Nephron (organoid): Measurements from ENCODE around the gene MPDU1.

Experiments
- H3K27ac Mint-ChIP-seq, 3 experiments: 2 replicates each; pipeline ENCODE4 v1.8.0; 2020; ENCODE audit warnings: mixed read lengths in 3 of 3, mild to moderate bottlenecking in 2 of 3, moderate library complexity in 1 of 3
- H3K27me3 Mint-ChIP-seq: 2 replicates; pipeline ENCODE4 v1.8.0; 2021; ENCODE audit warnings: low read depth, mild to moderate bottlenecking, moderate library complexity, mixed read lengths
- H3K36me3 Mint-ChIP-seq: 2 replicates; pipeline ENCODE4 v1.8.0; 2020; ENCODE audit warnings: low read depth, mixed read lengths
- H3K4me1 Mint-ChIP-seq: 2 replicates; pipeline ENCODE4 v1.8.0; 2020; ENCODE audit warnings: mixed read lengths
- H3K4me3 Mint-ChIP-seq, 3 experiments: 2 replicates each; pipeline ENCODE4 v1.8.0; 2020; ENCODE audit warnings: mild to moderate bottlenecking in 3 of 3, mixed read lengths in 3 of 3, moderate library complexity in 2 of 3
- H3K9me3 Mint-ChIP-seq: 2 replicates; pipeline ENCODE4 v1.8.0; 2020; ENCODE audit warnings: mixed read lengths
- TF ChIP-seq, protein P1 (sequence below), 3 experiments: fragments of 200-600 bp; sonication (generic); IDR thresholded peaks; one replicate each; pipeline ENCODE4 v1.5.0; 2021; ENCODE audit warnings: antibody characterized with exemption in 3 of 3; ENCODE audit not compliant: unreplicated experiment in 3 of 3

Gene MPDU1

DNA sequence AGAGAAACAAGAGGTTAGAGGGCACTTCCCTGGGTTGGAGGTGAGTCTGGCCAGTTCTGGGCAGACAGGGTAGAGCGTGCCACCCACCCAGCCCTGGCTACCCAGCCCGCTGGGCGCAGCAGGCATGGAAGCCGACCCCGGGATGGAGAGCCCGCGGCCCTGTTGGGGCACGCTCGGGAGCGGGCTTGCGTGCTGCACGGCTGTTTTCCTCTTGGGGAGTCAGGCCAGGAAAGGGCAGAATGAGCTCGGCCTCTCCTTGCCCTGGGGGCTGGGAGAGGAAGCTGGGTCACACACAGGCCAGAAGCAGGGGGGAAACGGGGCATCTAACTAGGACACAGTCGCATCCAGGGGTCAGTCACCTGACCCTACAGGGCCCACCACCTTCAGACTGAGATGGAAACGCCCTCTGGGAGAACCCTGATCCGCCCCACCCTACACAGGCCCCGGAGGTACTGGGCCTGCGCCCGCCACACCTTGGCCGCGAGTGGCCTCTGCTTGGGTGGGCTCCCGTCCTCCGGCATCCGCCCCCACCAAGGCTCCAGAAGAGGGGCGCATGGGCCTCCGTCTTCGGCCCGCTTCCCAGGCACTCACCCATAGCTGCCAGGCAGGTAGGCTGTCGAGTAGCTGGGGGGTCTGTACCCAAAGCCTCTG is 5.0 kb downstream of the MPDU1 start:
- Mint-ChIP-seq H3K9me3 (no peaks in the 10 kb centered on the region), H3K36me3 (peaks cover 51% of the 10 kb centered on the region), H3K4me1 (peaks cover 34% of the 10 kb centered on the region), H3K27ac (no peak overlapping the region), H3K27me3 (no peaks in the 10 kb centered on the region), H3K4me3 (no peak overlapping the region)
- TF ChIP-seq, protein P1, sequence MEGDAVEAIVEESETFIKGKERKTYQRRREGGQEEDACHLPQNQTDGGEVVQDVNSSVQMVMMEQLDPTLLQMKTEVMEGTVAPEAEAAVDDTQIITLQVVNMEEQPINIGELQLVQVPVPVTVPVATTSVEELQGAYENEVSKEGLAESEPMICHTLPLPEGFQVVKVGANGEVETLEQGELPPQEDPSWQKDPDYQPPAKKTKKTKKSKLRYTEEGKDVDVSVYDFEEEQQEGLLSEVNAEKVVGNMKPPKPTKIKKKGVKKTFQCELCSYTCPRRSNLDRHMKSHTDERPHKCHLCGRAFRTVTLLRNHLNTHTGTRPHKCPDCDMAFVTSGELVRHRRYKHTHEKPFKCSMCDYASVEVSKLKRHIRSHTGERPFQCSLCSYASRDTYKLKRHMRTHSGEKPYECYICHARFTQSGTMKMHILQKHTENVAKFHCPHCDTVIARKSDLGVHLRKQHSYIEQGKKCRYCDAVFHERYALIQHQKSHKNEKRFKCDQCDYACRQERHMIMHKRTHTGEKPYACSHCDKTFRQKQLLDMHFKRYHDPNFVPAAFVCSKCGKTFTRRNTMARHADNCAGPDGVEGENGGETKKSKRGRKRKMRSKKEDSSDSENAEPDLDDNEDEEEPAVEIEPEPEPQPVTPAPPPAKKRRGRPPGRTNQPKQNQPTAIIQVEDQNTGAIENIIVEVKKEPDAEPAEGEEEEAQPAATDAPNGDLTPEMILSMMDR (IDR thresholded peaks at IDR 0.05; ENCODE audit: unreplicated experiment in 3 of 3): no peak

DNA sequence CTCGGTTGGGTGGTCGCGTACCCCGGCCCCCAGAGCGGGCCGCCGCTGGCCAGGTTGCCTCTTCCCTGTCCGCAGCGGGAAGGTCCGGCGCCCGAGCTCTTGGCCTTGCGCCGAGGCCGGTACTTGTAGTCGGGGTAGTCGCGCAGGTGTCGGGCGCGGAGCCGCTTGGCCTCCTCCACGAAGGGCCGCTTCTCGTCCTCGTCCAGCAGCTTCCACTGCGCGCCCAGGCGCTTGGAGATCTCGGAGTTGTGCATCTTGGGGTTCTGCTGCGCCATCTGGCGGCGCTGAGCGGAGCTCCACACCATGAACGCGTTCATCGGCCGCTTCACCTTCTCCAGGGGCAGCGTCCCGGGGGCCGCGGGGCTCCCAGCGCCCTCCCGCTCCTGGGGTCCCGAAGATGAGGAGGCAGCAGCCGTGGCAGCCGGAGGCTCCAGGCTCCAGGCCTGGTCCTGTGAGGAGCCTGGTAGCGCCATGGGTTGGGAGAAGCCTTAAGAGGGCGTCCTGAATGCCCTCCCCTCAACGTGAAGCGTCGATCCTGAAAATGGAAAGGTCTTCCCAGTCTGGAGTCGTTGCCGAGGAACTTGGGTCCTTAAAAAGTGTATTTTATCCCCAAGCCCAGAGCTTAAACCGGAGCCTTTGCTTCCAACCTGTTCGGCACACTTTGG is 5.7 kb downstream of the MPDU1 start:
- Mint-ChIP-seq H3K27me3 (no peaks in the 10 kb centered on the region), H3K9me3 (no peaks in the 10 kb centered on the region), H3K36me3 (peaks cover 57% of the 10 kb centered on the region), H3K4me1 (peaks cover 28% of the 10 kb centered on the region), H3K4me3 (peak overlapping the region in 2 of 3 experiments; percentile 60 to 66), H3K27ac (no peak overlapping the region)
- TF ChIP-seq, protein P1 (IDR thresholded peaks at IDR 0.05; ENCODE audit: unreplicated experiment in 3 of 3): peak; percentile 77 to 82 (median 78)

DNA sequence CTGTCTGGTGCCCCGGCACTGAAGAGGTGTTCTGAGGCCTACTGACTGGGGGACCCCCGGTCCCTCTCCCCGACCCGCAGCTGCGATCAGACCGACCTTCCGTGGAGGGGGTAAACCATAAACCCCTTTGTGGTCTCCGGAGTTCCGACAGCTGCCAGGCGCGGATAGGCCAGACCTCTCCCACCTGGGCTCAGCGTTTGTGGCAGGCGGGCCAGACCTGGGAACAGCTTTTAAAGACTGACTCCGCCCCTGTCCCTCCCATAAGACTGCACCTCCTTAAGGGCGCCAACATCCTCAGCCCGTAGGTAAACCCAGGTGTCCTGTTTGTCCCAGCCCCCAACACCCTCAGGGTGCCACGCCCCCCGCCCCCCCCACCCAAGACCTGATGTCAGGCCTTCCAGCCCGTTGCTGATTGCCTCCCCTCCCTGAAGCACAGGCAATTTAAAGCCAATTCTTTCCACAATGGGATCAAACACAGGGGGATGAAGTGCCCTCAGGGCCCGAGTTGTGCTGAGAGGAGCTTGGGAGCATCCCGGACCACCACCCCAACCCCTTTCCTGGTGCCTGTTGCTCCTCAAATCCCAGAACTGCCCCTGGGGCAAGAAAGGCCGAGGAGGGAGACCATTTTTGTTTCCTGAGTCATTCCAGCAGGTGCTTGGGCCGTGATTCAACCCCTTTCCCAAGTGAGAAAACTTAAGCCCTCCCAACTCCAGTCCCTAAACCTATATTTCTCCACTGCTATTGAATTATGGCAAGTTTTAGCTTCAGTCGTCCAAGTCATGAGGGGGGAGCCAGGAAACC is 6.4 kb downstream of the MPDU1 start, which contains the start of gene SOX15:
Gene SOX15 (minus strand): TSS at position 204 of the 801 bp plus-strand sequence. CDS start 418 bp downstream, outside the sequence.
- no peaks in the 10 kb centered on the region for H3K9me3 Mint-ChIP-seq
- TF ChIP-seq, protein P1 (IDR thresholded peaks at IDR 0.05; ENCODE audit: unreplicated experiment in 3 of 3): no peak
- H3K27ac Mint-ChIP-seq: peak within 1 kb of the TSS; percentile 36 to 65 (median 54)

DNA sequence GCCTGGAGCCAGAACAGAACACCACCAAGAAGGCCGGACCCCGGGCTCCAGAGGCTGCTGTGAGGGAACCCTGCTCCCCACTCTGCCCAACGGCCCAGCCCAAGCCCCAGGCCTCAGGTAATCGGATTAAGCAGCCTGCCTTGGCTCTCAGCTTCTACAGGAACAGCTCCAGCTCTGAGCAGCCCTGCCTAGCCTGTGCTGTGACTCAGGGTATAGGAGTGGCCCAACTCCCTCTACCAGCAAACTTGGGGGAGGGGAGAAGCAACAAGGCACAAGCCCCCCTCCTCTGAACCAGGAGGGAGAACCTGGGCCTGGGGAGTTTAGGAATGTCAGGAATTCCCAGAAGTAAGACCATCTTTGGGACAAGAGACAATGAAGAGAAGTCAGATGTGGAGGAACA is 7.1 kb downstream of the MPDU1 start:
- Mint-ChIP-seq H3K27me3 (no peaks in the 10 kb centered on the region), H3K4me3 (peak overlapping the region in 2 of 3 experiments; percentile 31 to 34), H3K4me1 (peaks cover 19% of the 10 kb centered on the region), H3K36me3 (peaks cover 64% of the 10 kb centered on the region), H3K9me3 (no peaks in the 10 kb centered on the region), H3K27ac (peak overlapping the region; percentile 36 to 65 (median 54))
- TF ChIP-seq, protein P1 (IDR thresholded peaks at IDR 0.05; ENCODE audit: unreplicated experiment in 3 of 3): no peak

More for the DNA sequence above, 6.4 kb downstream of the MPDU1 start, which contains the start of gene SOX15:
- peaks cover 59% of the 10 kb centered on the region for H3K36me3 Mint-ChIP-seq
- peaks cover 20% of the 10 kb centered on the region for H3K4me1 Mint-ChIP-seq
- no peaks in the 10 kb centered on the region for H3K27me3 Mint-ChIP-seq
- peak within 1 kb of the TSS; percentile 34 to 66 (median 60) for H3K4me3 Mint-ChIP-seq

DNA sequence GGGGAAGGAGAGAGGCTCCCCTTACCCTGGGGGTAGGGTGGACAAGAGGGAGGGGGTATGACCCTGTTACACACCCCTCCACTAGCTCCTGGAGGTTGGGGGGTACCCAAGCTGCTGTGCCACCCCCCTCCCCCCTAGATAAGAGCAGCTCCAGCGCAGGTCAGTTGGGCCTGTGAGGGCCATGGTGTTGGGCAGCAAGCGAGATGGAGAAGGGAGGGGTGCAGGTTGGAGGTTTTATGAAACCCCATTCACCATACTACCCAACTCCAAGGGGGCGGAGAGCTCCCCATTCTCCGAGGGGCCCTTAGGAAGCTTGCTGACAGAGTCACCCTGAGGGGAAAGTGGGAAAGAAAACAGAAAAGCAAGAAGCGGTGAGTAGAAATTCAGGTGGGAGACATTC is 7.9 kb downstream of the MPDU1 start:
- Mint-ChIP-seq H3K36me3 (peaks cover 67% of the 10 kb centered on the region), H3K27me3 (no peaks in the 10 kb centered on the region), H3K27ac (no peak overlapping the region), H3K4me3 (no peak overlapping the region), H3K9me3 (no peaks in the 10 kb centered on the region), H3K4me1 (peaks cover 19% of the 10 kb centered on the region)
- TF ChIP-seq, protein P1 (IDR thresholded peaks at IDR 0.05; ENCODE audit: unreplicated experiment in 3 of 3): no peak
